HepG2 (cell line): ENCODE measurements around the gene SLC22A23. TPM values are rescaled to one million over a fixed set of nuclear protein-coding genes. Genes with fewer than 3 reads are reported as not detected.

Experiments used
- ATF5 ChIP-seq: sonication (generic); formaldehyde crosslinking; IDR thresholded peaks from 2 replicates; pipeline ENCODE4 v1.4.0; 2020; ENCODE audit warnings: mild to moderate bottlenecking, low read depth, missing genetic modification reagents
- BRCA1 ChIP-seq: sonication (generic); formaldehyde crosslinking; IDR thresholded peaks from 2 replicates; pipeline ENCODE4 v1.4.0; 2020; ENCODE audit warnings: missing genetic modification reagents
- CREM ChIP-seq, 2 experiments: sonication (generic) in 1 of 2; formaldehyde crosslinking in 1 of 2; IDR thresholded peaks; 2 replicates each; pipeline versions ENCODE4 v1.4.0 to v1.6.1; 2016 to 2020; ENCODE audit warnings: antibody characterized with exemption in 1 of 2, mild to moderate bottlenecking in 1 of 2, missing genetic modification reagents in 1 of 2
- KDM3A ChIP-seq: IDR thresholded peaks from 2 replicates; pipeline ENCODE4 v1.6.1; 2018; ENCODE audit warnings: low read depth, missing compliant biosample characterization
- NCOA2 ChIP-seq: sonication (generic); formaldehyde crosslinking; IDR thresholded peaks from 2 replicates; pipeline ENCODE4 v1.8.0; 2022; ENCODE audit warnings: inconsistent platforms
- NR2F6 ChIP-seq, 2 experiments: IDR thresholded peaks; 2 replicates each; pipeline ENCODE4 v1.6.1; 2016; ENCODE audit warnings: antibody characterized with exemption in 1 of 2, mild to moderate bottlenecking in 1 of 2
- PHF8 ChIP-seq: sonication (generic); formaldehyde crosslinking; IDR thresholded peaks from 2 replicates; pipeline ENCODE4 v1.5.0; 2020; ENCODE audit warnings: missing genetic modification reagents
- PRPF4 ChIP-seq: fragments of 200-400 bp; formaldehyde crosslinking; IDR thresholded peaks from 2 replicates; pipeline ENCODE4 v1.6.1; 2016; ENCODE audit warnings: low read length, low read depth; ENCODE audit not compliant: poor library complexity, severe bottlenecking
- SCMH1 ChIP-seq: sonication (generic); formaldehyde crosslinking; IDR thresholded peaks from 2 replicates; pipeline ENCODE4 v1.9.0; 2021; ENCODE audit warnings: missing genetic modification reagents, mild to moderate bottlenecking, borderline replicate concordance
- SOX13 ChIP-seq, 3 experiments: fragments of 450-650 bp in 1 of 3; sonication (generic) in 1 of 3; formaldehyde crosslinking in 1 of 3; IDR thresholded peaks in 2 of 3; conservative IDR thresholded peaks in 1 of 3; 2 replicates each; pipeline versions ENCODE4 v1.5.0 to v1.6.1; 2016 to 2020; ENCODE audit warnings: antibody characterized with exemption in 1 of 3, mild to moderate bottlenecking in 1 of 3, missing compliant biosample characterization in 1 of 3, missing genetic modification reagents in 1 of 3, moderate library complexity in 1 of 3
- SRSF9 ChIP-seq: fragments of 200-400 bp; formaldehyde crosslinking; IDR thresholded peaks from 2 replicates; pipeline ENCODE4 v1.6.1; 2018; ENCODE audit warnings: borderline replicate concordance, mild to moderate bottlenecking, low read depth, low read length; ENCODE audit not compliant: insufficient read depth, poor library complexity, severe bottlenecking
- TBX3 ChIP-seq: fragments of 450-650 bp; IDR thresholded peaks from 2 replicates; pipeline ENCODE4 v1.6.1; 2017; ENCODE audit warnings: antibody characterized with exemption, mild to moderate bottlenecking, inconsistent platforms, borderline replicate concordance
- U2AF2 ChIP-seq: fragments of 200-400 bp; formaldehyde crosslinking; IDR thresholded peaks from 2 replicates; pipeline ENCODE4 v1.6.1; 2017; ENCODE audit warnings: low read depth, mild to moderate bottlenecking, low read length
- ZGPAT ChIP-seq: IDR thresholded peaks from 2 replicates; pipeline ENCODE4 v1.6.1; 2016; ENCODE audit warnings: mild to moderate bottlenecking
- ZNF160 ChIP-seq: sonication (generic); formaldehyde crosslinking; IDR thresholded peaks from 2 replicates; pipeline ENCODE4 v1.8.0; 2022; ENCODE audit warnings: mild to moderate bottlenecking, inconsistent platforms, missing genetic modification reagents
- ZNF574 ChIP-seq: sonication (generic); formaldehyde crosslinking; IDR thresholded peaks from 2 replicates; pipeline ENCODE4 v1.4.0; 2020; ENCODE audit warnings: missing genetic modification reagents
- polyA plus RNA-seq, 8 experiments: library from polyadenylated mRNA; depleted of rRNA in 3 of 8; stranded (reverse) in 7 of 8; unstranded in 1 of 8; fragments of >200 nt; fragmentation: Illumina TruSeq in 4 of 8; extraction: Trizol in 4 of 8; gene quantifications; 2 replicates each; pipeline versions ENCODE4 v1.2.1 to v1.2.3, GENCODE V29; 2011 to 2016; ENCODE audit warnings: low read depth in 4 of 8, missing spikeins in 1 of 8, mixed read lengths in 1 of 8; ENCODE audit not compliant: insufficient read depth in 1 of 8
- total RNA-seq, 5 experiments: library from RNA; depleted of rRNA; stranded (reverse); fragments of >200 nt; fragmentation: Illumina TruSeq; extraction: Trizol; gene quantifications; 2 replicates each; pipeline ENCODE4 v1.2.3, GENCODE V29; 2016; ENCODE audit warnings: low read depth in 1 of 5
- TF ChIP-seq, protein P1 (sequence below): sonication (generic); formaldehyde crosslinking; IDR thresholded peaks from 2 replicates; pipeline ENCODE4 v1.4.0; 2020; ENCODE audit warnings: missing genetic modification reagents, borderline replicate concordance
- TF ChIP-seq, protein P2 (sequence below): sonication (generic); formaldehyde crosslinking; IDR thresholded peaks from 2 replicates; pipeline ENCODE4 v1.8.0; 2023; ENCODE audit warnings: mild to moderate bottlenecking, missing genetic modification reagents

Gene SLC22A23
- total and polyA plus RNA-seq, 2 of the 13 experiments (the other 11 are each of a cell fraction or from before 2014, with no cell fraction given): 11.8 to 17.5 TPM

GRCh38 chr6:3454273-3455010 lies 2.4 kb downstream of the SLC22A23 start (continued):
- no peak for TF ChIP-seq SRSF9
- TF ChIP-seq NR2F6 (IDR thresholded peaks at IDR 0.05): peak; percentile 74
- TF ChIP-seq NR2F6 (CRISPR knock-in tag; IDR thresholded peaks at IDR 0.05): peak; percentile 70
- no peak for TF ChIP-seq BRCA1 (CRISPR knock-in tag)
- TF ChIP-seq TBX3: peak; percentile 70; the same call in 1 of the 2 replicates
- TF ChIP-seq PRPF4: no peak
- peak; percentile 71; the same call in 1 of the 2 replicates for TF ChIP-seq SOX13 (IDR thresholded peaks at IDR 0.05)
- peak in 1 of 2 experiments; percentile 82; a peak in 2 of 4 replicates for TF ChIP-seq SOX13 (CRISPR knock-in tag; conservative IDR thresholded peaks at IDR 0.05 in 1 of 2, IDR thresholded peaks at IDR 0.05 in 1 of 2)
- TF ChIP-seq CREM (IDR thresholded peaks at IDR 0.05): 0 out of 2 replicates have a peak, but pooled peaks have one; percentile 21
- TF ChIP-seq CREM (CRISPR knock-in tag; IDR thresholded peaks at IDR 0.05): no peak
- TF ChIP-seq SCMH1 (CRISPR knock-in tag): no peak
- TF ChIP-seq ATF5: no peak
- TF ChIP-seq KDM3A (CRISPR knock-in tag): no peak
- 0 out of 2 replicates have a peak, but pooled peaks have one; percentile 23 for TF ChIP-seq ZGPAT (CRISPR knock-in tag)
- TF ChIP-seq ZNF160 (CRISPR knock-in tag): no peak
- TF ChIP-seq NCOA2: 0 out of 2 replicates have a peak, but pooled peaks have one; percentile 38
- TF ChIP-seq, protein P1, sequence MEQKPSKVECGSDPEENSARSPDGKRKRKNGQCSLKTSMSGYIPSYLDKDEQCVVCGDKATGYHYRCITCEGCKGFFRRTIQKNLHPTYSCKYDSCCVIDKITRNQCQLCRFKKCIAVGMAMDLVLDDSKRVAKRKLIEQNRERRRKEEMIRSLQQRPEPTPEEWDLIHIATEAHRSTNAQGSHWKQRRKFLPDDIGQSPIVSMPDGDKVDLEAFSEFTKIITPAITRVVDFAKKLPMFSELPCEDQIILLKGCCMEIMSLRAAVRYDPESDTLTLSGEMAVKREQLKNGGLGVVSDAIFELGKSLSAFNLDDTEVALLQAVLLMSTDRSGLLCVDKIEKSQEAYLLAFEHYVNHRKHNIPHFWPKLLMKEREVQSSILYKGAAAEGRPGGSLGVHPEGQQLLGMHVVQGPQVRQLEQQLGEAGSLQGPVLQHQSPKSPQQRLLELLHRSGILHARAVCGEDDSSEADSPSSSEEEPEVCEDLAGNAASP (CRISPR knock-in tag): peak; percentile 62; the same call in 1 of the 2 replicates
- TF ChIP-seq, protein P2, sequence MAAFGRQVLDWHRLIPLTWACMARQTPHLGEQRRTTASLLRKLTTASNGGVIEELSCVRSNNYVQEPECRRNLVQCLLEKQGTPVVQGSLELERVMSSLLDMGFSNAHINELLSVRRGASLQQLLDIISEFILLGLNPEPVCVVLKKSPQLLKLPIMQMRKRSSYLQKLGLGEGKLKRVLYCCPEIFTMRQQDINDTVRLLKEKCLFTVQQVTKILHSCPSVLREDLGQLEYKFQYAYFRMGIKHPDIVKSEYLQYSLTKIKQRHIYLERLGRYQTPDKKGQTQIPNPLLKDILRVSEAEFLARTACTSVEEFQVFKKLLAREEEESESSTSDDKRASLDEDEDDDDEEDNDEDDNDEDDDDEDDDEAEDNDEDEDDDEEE: peak; percentile 71; the same call in 1 of the 2 replicates
- TF ChIP-seq ZNF574 (CRISPR knock-in tag): 0 out of 2 replicates have a peak, but pooled peaks have one; percentile 11
- no peak for TF ChIP-seq U2AF2
- peak; percentile 20; the same call in 1 of the 2 replicates for TF ChIP-seq PHF8 (CRISPR knock-in tag)
